Chondrocyte (in vitro differentiated cells): Measurements from ENCODE around the gene TSPYL6. TPM values are rescaled to one million over a fixed set of nuclear protein-coding genes. Genes with fewer than 3 reads are reported as not detected.

Experiments
- DNase-seq: peaks from one replicate; pipeline ENCODE4 v3.0.0; 2021; ENCODE audit warnings: mixed read lengths, low spot score
- H3K27ac Mint-ChIP-seq: one replicate; pipeline ENCODE4 v1.8.0; 2021; ENCODE audit warnings: mild to moderate bottlenecking, moderate library complexity, mixed read lengths; ENCODE audit not compliant: unreplicated experiment
- H3K27me3 Mint-ChIP-seq: 2 replicates; pipeline ENCODE4 v1.8.0; 2021; ENCODE audit warnings: low read depth, mixed read lengths
- H3K36me3 Mint-ChIP-seq: 2 replicates; pipeline ENCODE4 v1.8.0; 2021; ENCODE audit warnings: low read depth, mixed read lengths
- H3K4me1 Mint-ChIP-seq: 2 replicates; pipeline ENCODE4 v1.8.0; 2021; ENCODE audit warnings: low read depth, mild to moderate bottlenecking, mixed read lengths
- H3K4me3 Mint-ChIP-seq: one replicate; pipeline ENCODE4 v1.8.0; 2021; ENCODE audit warnings: mild to moderate bottlenecking, moderate library complexity, mixed read lengths; ENCODE audit not compliant: unreplicated experiment
- H3K9me3 Mint-ChIP-seq: 2 replicates; pipeline ENCODE4 v1.8.0; 2021; ENCODE audit warnings: low read depth, mixed read lengths
- total RNA-seq: library from RNA; stranded (reverse); gene quantifications from 3 replicates; pipeline ENCODE4 v1.2.1, GENCODE V29; 2021
- TF ChIP-seq, protein P1 (sequence below): fragments of 200-600 bp; sonication (generic); IDR thresholded peaks from 2 replicates; pipeline ENCODE4 v1.5.0; 2021; ENCODE audit warnings: antibody characterized with exemption, mild to moderate bottlenecking, moderate library complexity

The TSPYL6 gene
- total RNA-seq, 1 donor from 2014 or later: not detected

DNA sequence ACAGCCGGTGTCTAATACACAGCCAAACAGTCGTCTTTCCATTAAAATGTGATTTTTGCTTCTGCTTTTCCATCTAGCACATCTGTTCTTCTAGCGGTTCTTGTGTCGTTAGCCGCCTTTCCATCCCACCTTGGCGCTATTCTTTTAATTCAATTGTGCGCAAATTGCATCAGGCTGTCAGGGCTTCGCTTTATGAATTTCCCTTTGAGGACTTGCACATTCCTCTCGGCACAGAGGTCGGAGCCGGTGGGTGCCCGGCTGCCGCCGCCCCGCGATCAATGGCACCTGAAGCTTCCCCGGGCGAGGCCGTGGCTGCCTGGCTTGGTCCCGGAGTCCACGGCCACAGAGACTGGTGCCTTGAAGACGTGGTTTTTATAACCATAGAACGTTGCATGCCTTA, 33.9 kb upstream of the TSPYL6 start:
- TF ChIP-seq, protein P1, sequence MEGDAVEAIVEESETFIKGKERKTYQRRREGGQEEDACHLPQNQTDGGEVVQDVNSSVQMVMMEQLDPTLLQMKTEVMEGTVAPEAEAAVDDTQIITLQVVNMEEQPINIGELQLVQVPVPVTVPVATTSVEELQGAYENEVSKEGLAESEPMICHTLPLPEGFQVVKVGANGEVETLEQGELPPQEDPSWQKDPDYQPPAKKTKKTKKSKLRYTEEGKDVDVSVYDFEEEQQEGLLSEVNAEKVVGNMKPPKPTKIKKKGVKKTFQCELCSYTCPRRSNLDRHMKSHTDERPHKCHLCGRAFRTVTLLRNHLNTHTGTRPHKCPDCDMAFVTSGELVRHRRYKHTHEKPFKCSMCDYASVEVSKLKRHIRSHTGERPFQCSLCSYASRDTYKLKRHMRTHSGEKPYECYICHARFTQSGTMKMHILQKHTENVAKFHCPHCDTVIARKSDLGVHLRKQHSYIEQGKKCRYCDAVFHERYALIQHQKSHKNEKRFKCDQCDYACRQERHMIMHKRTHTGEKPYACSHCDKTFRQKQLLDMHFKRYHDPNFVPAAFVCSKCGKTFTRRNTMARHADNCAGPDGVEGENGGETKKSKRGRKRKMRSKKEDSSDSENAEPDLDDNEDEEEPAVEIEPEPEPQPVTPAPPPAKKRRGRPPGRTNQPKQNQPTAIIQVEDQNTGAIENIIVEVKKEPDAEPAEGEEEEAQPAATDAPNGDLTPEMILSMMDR: no peak
- no peak for DNase-seq
- Mint-ChIP-seq H3K9me3 (no peaks in the 10 kb centered on the region), H3K27me3 (no peaks in the 10 kb centered on the region), H3K4me1 (no peaks in the 10 kb centered on the region), H3K36me3 (no peaks in the 10 kb centered on the region), H3K27ac (no peak overlapping the region), H3K4me3 (no peak overlapping the region)

DNA sequence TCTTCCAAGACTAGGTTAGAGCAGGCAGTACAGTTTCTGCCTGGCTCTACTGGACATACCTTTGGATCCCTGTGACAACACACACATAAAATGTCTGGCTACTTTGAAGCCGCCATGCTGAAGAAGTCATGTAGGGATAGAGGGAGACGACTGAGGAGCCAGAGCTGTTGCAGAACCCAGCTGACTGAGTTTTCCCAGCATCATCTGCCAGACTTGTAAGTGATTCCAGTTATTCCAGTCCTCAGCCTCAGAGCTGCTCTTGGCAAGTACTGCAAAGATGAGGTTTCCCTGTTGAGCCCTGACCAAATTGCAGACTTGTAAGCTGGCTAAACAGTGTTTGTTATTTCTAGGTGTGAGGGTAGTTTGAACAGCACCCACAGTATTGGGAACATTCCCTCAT, 31.5 kb upstream of the TSPYL6 start:
- Mint-ChIP-seq H3K27me3 (no peaks in the 10 kb centered on the region), H3K4me3 (no peak overlapping the region), H3K9me3 (no peaks in the 10 kb centered on the region), H3K4me1 (no peaks in the 10 kb centered on the region), H3K27ac (no peak overlapping the region), H3K36me3 (peaks cover 2% of the 10 kb centered on the region)
- TF ChIP-seq, protein P1: no peak
- no peak for DNase-seq

DNA sequence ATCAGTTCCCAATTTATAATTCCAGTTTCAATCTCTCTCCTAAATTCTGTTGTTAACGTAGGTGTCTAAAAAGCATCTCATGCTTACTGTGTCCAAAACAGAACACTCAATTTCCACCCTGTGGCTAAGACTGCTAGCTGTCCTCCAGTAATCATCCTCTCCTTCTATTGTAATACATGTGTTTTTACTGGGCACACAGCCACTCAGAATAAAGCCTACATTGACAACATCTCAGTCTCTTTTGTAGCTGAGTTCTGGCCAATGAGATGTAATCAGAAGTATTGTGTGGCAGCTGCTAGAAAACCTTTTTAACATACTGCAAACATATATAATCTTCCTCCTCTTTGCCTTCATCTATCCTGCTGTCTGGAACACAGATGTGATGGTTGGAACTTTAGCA, 29.4 kb upstream of the TSPYL6 start:
- no peak overlapping the region for H3K4me3 Mint-ChIP-seq
- H3K27ac Mint-ChIP-seq: no peak overlapping the region
- H3K4me1 Mint-ChIP-seq: no peaks in the 10 kb centered on the region
- H3K9me3 Mint-ChIP-seq: no peaks in the 10 kb centered on the region
- H3K36me3 Mint-ChIP-seq: peaks cover 2% of the 10 kb centered on the region
- TF ChIP-seq, protein P1: no peak
- no peak for DNase-seq
- no peaks in the 10 kb centered on the region for H3K27me3 Mint-ChIP-seq

DNA sequence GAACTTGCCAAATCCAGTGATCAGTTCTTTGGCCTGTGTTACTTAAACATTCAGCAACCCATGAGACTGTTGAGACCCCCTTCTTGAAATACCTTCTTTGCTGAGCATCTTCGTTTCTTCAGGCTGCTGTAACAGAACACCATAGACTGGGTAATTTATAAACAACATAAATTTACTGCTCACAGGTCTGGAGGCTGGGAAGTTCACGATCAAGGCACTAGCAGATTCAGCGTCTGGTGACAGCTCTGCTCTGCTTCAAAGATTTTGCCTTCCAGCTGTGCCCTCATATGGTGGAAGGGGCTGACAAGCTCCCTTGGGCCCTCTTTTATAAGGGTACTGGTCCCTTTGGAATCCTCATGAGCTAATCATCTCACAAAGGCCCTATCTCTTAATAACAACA, 28.8 kb upstream of the TSPYL6 start:
- H3K9me3 Mint-ChIP-seq: no peaks in the 10 kb centered on the region
- H3K27ac Mint-ChIP-seq: no peak overlapping the region
- DNase-seq: no peak
- TF ChIP-seq, protein P1: no peak
- H3K4me1 Mint-ChIP-seq: no peaks in the 10 kb centered on the region
- no peak overlapping the region for H3K4me3 Mint-ChIP-seq
- H3K27me3 Mint-ChIP-seq: no peaks in the 10 kb centered on the region
- H3K36me3 Mint-ChIP-seq: peaks cover 2% of the 10 kb centered on the region

DNA sequence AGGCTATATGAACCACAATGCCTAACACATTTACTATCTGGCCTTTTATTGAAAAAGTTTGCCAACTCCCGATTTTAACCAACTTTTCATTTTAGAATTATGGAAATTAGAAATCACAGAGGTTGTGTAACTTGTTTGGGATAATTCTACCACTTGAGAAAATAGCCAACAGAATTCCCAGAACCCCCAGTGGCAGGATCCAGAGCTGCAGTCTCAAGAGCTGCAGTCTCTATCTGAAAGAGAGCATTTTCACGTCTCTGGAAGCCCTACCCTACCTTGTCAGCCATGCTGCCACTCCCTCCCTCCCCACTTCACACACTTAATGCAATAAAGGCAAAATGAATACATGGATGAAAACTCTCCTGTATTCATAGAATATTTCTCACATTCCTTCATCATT, 23.4 kb upstream of the TSPYL6 start:
- no peak for DNase-seq
- no peaks in the 10 kb centered on the region for H3K9me3 Mint-ChIP-seq
- no peak overlapping the region for H3K4me3 Mint-ChIP-seq
- H3K27ac Mint-ChIP-seq: no peak overlapping the region
- TF ChIP-seq, protein P1: peak; percentile 45
- H3K27me3 Mint-ChIP-seq: no peaks in the 10 kb centered on the region
- H3K4me1 Mint-ChIP-seq: peaks cover 10% of the 10 kb centered on the region
- peaks cover under 1% of the 10 kb centered on the region for H3K36me3 Mint-ChIP-seq
